ENCODE results near the gene RAB8A.

DNA sequence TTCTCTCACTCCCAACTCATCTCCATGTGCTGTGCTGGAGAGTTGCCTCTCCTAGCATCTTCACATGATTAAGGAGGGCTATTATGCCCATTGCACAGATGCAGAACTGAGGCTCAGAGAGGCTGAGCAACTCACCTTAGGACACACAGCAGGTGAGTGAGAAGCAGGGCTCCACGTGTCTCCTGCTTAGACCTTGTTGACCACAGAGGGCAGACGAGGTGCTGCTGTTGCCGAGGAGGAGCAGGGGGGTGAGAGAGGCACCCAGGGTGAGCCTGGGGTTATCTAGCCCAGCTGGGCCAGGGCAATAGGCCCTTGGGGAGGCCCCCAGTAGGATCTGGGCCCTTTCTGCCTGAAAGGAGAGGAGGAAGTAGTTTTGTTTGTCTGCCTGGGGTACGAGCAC lies 29.4 kb downstream of the RAB8A start:
- TF ChIP-seq, protein P1, sequence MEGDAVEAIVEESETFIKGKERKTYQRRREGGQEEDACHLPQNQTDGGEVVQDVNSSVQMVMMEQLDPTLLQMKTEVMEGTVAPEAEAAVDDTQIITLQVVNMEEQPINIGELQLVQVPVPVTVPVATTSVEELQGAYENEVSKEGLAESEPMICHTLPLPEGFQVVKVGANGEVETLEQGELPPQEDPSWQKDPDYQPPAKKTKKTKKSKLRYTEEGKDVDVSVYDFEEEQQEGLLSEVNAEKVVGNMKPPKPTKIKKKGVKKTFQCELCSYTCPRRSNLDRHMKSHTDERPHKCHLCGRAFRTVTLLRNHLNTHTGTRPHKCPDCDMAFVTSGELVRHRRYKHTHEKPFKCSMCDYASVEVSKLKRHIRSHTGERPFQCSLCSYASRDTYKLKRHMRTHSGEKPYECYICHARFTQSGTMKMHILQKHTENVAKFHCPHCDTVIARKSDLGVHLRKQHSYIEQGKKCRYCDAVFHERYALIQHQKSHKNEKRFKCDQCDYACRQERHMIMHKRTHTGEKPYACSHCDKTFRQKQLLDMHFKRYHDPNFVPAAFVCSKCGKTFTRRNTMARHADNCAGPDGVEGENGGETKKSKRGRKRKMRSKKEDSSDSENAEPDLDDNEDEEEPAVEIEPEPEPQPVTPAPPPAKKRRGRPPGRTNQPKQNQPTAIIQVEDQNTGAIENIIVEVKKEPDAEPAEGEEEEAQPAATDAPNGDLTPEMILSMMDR (IDR thresholded peaks at IDR 0.05), result no peak
- no peak for TF ChIP-seq POLR2A (IDR thresholded peaks at IDR 0.05)

All from adrenal gland (tissue), 5 donors.